UCSD-AML1 (cell line): Measurements from ENCODE around the gene APP.
A peak's percentile ranks its signal among the peaks of the same experiment; 100 is the strongest.

Experiments
- DNase-seq: peaks from one replicate; lab custom pipeline; 2025; ENCODE audit not compliant: unreplicated experiment; lab: John Stamatoyannopoulos, UW

Gene APP

DNA sequence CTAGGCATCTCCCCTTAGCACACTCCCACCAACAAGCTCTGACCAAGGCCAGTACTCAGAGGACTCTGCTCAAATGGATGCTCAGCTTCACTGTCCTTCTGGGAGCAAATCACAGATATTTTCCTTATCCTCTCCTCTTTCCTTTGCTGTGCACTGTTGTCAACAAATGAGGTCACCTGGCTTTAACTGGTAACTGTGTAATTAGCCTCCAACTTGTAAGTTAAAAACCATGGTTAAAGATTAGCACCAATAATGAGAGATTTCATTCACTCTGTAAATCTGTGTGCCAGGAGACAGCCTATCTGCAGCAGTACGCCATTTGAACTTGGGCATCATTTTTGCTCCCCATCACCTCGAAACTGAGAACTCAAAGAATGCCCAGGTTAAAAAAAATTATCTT lies 286.3 kb downstream of the APP start:
- no peak for DNase-seq

DNA sequence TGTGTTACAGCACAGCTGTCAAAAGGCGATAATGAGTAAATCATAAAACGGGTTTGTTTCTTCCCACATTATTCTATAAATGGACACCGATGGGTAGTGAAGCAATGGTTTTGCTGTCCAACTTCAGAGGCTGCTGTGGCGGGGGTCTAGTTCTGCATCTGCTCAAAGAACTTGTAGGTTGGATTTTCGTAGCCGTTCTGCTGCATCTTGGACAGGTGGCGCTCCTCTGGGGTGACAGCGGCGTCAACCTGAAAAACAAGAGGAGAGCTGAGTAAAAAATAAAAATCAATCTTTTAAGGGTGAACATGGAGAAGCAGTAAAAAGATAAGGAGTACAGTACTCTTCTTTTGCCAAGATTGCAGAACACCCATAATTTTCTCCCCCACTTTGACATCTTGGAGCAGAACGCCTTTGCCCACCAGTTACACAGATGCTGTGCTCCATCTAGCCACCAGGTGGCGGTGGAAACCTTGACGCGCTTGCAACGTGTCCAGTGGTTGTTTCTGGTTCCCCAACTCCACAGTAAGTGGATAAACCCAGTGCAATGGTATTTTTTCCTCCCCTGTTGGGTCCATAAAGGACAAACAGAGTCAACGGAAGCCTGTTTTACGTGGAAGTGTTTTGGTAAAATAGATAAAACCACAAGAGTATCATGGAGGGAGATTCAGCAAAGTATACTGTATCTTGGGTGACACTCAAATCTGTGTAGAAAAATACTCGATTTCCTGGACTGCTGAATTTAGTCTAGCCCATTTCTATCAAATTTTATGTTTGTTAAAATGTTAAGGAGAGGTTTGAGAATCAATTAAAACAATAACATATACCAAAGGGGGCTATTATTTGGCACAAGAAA lies 288.8 kb downstream of the APP start:
- peak; percentile 54 for DNase-seq

DNA sequence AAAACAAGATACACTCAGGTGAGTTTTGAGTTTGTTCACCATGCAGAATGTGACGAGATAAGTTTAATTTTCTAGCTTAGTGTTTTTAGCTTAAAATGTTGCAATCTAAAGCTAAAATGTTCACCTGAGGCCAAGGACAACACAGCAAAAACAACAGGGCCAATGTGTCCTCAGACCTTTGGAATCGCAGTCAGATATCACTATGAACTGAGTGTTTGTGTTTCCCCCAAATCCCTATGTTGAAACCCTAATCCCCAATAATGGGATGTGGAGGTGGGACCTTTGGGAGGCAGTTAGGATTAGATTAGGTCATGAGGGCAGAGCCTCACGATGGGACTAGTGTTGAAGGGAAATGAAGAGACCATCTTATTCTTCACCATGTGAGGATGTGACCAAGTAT lies 291.4 kb downstream of the APP start:
- no peak for DNase-seq

DNA sequence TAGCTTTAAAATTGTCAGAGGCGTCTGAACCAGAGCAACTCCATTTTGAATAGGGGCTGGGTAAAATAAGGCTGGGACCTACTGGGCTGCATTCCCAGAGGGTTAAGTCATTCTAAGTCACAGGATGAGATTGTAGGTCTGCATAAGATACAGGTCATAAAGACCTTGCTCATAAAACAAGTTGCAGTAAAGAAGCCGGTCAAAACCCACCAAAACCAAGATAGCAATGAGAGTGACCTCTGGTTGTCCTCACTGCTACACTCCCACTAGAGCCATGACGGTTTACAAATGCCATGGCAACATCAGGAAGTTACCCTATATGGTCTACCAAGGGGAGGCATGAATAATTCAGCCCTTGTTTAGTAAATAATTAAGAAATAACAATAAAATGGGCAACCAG lies 292.2 kb downstream of the APP start:
- no peak for DNase-seq

DNA sequence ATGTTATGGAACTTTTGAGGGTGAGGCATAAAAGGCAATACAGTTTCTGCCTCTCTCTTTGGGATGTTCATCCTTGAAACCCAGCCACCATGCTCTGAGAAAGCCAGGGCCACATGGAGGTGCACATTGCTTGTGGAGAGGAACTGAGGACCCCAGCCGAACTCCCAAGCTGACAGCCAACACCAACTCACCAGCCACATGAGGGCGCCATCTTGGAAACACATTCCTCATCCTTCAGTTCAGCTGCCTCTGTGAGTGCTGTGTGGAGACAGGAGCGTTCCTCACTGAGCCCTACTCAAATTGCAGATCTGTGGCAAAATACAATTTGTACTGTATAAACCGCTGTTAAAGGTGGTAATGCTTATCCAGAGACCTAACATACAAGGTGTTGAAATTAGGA lies 298.3 kb downstream of the APP start:
- peak; percentile 10 for DNase-seq

DNA sequence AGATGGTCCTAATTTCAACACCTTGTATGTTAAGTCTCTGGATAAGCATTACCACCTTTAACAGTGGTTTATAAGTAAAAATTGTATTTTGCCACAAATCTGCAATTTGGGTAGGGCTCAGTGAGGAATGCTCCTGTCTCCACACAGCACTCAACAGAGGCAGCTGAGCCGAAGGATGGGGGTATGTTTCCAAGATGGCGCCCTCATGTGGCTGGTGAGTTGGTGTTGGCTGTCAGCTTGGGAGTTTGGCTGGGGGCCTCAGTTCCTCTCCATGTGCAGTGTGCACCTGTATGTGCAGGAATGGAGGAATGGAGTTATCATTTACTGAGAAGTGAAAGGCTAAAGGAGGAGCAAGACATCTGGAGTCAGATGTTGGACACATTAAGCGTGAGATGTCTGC lies 299.0 kb downstream of the APP start:
- DNase-seq, result peak; percentile 10

DNA sequence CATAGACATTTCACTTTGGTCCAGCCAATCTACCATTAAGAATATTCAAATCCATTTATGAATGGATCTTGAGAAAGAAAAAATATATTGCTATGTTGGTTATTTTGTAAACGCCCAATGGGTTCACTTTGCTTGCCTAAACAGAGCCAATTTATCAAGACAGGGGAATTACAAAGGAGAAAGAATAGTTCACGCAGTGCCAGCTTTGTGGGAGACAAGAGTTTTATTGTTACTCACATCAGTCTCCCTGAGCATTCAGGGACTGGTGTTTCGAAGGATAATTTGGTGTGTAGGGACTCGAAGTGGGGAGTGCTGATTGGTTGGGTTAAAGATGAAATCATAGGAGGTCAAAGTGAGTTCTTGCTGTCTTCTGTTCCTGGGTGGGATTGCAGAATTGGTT lies 300.5 kb downstream of the APP start:
- DNase-seq, result no peak

DNA sequence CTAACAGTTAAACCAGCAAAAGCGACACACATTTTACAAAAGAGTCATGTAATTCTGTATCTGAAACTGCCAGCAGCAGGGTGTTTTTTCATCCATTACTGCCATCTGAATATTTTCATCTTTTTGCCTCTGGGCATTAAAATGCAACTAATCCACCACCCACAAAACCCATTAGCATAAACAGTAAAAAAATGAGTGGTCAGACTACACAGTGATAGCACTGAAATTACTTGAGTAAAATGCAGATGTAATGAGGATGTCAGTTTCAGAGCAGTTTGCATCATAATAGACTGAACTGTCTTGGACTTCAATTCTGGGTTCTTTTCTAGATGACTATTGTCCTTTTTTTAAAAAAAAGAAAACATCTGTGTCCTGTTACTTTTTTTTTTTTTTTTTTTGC lies 303.5 kb downstream of the APP start:
- DNase-seq, result no peak

DNA sequence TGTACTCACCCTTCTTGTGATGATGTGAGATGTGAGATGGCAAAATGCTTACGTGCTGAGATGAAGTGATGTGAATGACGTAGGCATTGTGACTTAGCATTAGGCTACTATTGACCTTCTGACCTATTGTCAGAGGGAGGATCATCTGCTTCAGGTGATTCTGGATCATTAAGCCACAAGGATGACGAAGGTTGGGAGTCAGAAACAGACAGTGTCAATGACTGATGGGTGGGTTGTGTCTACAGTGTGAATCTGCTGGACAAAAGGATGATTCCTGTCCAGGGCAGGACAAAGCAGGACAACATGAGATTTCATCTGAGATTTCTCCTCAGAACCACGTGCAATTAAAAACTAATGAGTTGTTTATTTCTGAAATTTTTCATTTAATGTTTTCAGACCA lies 306.8 kb downstream of the APP start:
- DNase-seq, result no peak

DNA sequence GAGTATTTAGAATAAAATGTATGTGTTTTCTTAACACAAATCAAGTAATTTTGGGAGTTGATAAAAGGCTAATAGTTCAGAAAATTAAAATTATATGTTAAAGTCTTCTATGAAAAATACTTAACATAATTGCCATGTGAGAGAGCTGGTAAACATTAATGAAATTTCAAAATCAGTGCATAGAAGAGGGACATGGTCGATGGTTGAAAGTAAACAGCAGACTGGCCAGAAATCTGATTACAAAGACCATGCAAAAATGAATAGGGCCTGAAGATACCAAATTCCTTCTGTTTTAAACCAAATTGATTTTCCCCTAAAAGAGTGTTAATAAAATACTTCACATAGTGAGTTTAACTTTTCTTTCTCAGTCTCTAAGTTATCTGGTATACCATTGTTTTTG lies 307.5 kb downstream of the APP start:
- no peak for DNase-seq

DNA sequence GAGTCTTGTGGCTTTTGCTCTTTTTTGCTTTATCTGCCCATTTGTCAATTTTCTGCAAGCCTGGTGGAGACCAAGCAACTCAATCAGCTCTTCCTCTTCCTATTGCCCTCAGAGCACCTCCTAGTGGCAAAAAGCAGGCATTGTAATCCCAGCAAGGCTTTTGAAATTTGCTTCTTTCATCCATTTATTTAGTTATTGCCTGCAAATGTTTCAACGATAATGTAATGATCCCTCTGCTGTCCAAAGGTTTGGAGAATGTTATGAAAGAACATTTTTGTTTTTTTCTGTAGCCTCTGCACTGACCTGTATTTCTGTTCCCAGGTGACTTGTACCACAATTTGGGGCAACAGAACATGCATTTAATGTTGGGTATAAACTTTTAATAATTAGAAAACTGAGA lies 308.0 kb downstream of the APP start:
- no peak for DNase-seq

DNA sequence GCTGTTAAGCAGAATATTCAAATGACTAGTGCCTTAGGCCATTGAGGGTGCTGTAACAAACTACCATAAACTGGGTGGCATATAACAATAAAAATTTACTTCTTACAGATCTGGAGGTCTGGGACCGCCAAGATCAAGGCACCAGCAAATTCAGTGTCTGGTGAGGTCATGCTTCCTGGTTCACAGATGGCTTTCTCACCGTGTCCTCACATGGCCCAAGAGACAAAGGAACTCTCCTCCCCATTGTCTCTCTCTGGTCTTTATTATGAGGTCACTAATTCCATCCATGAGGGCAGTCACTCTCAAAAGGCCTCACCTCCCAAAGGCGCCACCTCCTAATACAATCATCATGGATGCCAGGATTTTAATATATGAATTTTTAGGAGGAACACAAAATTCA lies 308.5 kb downstream of the APP start:
- no peak for DNase-seq

DNA sequence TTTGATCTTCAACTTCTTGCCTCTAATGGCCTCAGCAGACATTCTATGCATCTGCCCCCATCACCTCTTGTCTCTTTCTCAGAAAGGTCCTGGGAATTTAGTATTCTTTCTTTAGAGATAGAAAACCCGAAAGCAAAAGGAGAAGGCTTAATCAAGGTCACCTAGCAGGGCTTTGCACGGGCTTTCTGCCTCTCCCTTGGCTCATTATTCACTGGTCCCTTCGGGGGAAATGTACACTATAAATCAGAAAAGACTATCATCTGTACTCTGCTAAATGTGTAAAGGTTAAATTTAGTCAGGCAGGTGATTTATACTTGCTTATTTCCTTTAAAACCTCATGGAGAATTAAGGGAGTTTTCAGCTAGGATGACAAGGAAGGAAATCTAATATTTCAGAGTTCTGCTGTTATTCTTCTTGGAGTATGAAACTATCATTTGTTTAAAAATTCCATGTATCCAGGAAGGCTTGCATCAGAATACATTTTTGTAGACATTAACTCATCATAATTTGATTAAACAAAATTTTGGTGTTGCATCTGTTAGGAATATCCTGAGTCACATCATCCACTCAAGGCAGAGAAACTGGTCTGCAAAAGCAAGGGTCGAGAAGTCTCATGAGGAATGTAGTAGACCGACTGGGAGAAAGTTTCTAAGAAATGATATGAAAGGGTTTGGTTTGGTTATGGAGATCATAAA lies 311.2 kb downstream of the APP start:
- no peak for DNase-seq

DNA sequence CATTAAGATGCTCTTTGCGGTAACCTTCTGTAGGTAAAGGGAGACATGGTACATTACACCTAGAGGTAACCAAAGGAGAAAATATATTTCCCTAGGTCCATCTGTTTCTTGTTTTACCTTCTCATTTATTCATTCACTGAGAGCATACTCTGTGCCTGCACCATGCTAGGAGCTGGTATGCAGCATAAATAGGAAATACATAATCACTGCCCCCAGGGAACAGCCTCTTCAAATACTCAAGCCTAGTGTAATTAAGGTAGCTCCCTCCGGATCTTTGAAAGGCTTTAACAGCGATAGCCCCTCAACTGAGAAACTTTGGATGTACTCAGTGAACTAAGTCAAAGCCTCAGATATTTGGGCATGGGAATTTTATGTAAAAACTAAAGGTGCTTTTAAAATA lies 312.2 kb downstream of the APP start:
- no peak for DNase-seq

DNA sequence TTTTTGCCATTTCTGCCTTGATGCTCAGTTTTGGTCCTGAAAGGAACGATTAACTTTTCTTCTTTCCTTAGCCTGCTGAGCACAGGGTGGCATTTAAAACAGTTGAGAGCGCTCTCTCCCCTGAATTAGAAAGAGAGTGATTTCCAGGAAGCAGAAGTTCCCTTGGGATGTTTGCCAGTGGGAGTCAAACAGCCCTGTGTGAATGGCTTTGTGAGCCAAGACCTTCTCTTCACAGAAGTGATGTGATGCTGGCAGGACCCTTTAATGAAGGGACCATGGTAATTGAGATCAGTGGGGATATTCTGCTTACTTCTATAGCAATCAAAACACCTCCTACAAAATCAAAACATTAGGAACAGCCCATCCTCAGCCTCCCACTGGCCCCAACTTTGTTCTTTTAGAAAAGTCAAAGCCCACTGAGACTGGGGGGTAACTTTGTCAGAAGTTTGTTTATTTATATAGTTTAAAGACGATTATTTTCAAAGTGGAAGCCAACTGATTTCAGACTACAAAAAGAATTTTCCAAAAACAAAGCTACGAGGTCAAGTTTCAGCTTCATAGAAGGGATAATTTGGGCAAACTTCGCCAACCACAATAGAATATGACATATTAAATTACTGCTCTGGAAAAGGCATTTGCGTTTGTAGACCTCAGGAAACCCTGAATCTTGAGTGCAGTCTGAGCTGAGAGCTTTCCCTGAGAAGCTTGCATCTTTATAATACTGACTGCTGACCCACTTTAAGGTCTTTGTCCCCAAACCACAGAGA lies 313.1 kb downstream of the APP start:
- DNase-seq, result no peak

DNA sequence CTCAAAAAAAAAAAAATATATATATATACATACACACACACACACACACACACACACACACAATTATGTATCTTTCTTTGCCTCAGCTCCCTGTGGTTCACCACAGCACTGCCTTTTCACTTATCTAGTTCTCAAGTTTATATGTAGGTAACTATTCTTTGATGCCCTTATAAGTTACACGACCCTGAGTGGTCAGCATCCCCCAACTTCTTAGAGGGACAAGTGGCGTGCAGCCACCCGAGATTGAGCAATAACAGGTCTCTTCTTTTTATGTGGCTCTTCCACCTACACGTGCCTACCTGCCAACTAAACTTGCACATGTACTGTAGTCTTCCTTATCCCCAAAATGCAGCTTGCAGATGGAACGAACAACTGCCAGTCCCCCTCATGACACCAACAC lies 315.0 kb downstream of the APP start:
- no peak for DNase-seq

DNA sequence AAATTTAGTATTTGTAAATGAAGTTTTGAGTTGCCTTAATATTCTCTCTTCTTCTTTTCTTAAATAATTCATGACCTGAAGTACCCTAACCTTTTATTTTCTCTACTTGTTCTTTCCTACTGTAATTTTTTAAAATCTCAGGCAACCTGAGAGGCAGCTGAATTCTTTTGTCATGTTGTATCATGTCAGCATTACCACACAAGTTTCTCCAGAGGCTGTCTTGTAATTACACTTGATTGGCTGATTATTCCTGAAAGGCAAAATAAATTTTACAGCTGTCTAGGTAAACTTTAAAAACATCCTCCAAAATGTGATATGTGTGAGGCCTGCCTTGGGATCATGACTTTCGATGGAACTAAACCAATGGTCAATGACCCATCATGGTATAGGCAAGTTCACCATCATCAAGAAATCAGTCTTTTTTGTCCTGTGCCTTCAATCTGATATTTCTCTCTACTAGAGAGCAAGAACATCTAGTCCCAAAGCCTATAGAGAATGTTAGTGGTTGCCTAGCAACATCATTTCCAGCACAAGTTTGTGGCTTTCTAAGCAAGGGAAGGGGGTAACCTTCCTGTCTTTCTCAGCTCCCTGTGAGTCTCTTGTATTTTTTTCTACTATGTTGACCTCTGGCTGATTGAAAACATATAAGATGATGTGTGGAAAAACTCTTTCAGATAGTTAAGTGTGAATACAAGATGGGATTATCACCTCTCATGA lies 320.3 kb downstream of the APP start:
- no peak for DNase-seq

DNA sequence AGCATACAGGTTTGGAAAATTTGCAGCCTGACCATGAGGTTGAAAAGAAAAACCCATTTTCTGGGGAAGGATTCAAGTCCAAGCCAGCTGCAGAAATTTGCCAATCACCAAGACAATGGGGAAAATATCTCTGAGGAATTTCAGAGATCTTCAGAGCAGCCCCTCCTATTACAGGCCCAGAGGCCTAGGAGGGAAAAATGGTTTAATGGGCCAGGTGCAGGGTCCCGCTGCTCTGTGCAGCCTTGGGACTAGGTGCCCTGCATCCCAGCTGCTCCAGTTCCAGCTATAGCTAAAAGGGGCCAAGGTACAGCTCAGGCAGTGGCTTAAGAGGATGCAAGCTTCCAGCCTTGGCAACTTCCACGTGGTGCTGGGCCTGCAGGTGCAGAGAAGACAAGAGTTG lies 322.3 kb downstream of the APP start:
- no peak for DNase-seq

DNA sequence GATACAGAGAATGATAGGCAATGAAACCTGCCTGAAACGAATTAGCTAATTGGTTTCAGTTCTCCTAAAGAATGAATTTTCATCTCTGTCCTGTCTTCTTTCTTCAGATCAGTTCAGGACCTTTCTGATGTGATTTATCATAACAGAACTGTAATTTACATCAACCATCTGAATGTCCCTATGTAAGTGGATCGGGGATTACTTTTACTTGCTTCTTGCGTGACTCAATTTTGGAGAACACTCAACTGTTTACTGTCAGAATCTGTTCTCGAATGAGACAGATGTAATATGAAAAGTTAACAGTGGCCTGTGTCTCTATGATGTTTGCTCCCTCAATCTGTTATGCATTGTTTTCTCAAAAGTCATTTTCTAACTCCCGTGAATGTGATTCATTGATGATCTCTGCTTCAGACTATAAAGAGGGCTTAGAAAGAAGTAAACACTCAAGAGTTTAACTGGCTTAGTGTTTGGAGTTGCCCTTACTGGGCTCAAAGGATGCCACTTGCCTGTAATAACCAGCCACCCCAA lies 324.8 kb downstream of the APP start:
- no peak for DNase-seq

DNA sequence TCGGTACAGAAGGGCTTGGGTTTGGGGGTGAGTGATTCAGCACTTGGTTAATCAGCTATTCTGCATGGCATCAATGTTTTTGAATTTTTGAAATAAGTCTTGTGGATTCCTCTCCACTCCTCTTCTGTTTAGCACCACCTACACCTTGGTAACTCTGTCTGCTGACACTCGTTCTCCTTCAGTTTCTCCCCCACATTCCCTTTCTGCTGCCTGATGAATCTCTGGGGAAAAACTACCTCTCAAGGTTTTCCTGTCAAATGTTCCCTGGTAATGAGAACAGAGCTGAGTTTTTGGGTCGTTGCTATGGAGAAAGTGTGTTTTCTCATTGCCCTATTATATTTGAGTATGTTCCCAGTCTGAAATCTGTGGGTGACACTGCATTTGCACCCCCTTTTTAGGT lies 327.6 kb downstream of the APP start:
- DNase-seq, result no peak

DNA sequence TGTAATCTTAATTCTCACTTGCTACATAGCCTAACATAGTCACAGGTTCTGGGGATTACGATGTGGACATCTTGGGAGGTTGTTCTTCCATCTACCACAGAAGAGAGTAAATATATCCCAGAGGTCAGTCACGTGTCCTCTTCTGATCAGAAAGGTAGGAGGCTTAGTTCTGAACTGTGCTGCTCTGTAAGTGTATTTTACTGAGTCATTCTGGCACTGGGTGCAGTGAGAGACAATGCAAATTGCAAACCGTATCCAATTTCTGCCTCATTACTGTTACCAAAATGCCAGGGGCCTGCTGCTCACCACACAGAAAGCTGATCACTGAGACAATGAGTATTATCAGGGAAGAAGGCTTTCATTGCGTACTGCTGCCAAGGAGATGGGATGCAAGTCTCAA lies 331.8 kb downstream of the APP start:
- no peak for DNase-seq
